Smooth muscle cell (in vitro differentiated cells): ENCODE results near the gene TCFL5. TPM values are rescaled to one million over a fixed set of nuclear protein-coding genes. Genes with fewer than 3 reads are reported as not detected.
"Not testable (repeated sequence)": the region's sequence is repeated elsewhere in the genome, so short reads cannot be mapped to it uniquely, and the experiment has no call there.

Source experiments
- DNase-seq: peaks from one replicate; lab custom pipeline; 2025; ENCODE audit not compliant: unreplicated experiment; lab: John Stamatoyannopoulos, UW
- H2AFZ ChIP-seq: fragments of 200-600 bp; sonication (generic); 2 replicates; pipeline ENCODE4 v1.6.0; 2016; ENCODE audit warnings: antibody characterized with exemption, low read depth, mild to moderate bottlenecking
- H3F3A ChIP-seq: fragments of 200-600 bp; sonication (generic); 2 replicates; pipeline ENCODE4 v1.6.0; 2017; ENCODE audit warnings: antibody characterized with exemption, low read depth
- H3K27ac ChIP-seq: fragments of 200-600 bp; sonication (generic); 2 replicates; pipeline ENCODE4 v1.5.1; 2016; ENCODE audit warnings: low read depth, mild to moderate bottlenecking
- H3K27me3 ChIP-seq: fragments of 200-600 bp; sonication (generic); 2 replicates; pipeline ENCODE4 v1.6.1; 2016; ENCODE audit warnings: low read depth, mild to moderate bottlenecking
- H3K36me3 ChIP-seq: fragments of 200-600 bp; sonication (generic); 2 replicates; pipeline ENCODE4 v1.5.1; 2016; ENCODE audit warnings: low read depth
- H3K4me1 ChIP-seq: fragments of 200-600 bp; sonication (generic); 2 replicates; pipeline ENCODE4 v1.5.1; 2016; ENCODE audit warnings: low read depth
- H3K4me2 ChIP-seq: fragments of 200-600 bp; sonication (generic); 2 replicates; pipeline ENCODE4 v1.6.0; 2016; ENCODE audit warnings: mild to moderate bottlenecking
- H3K4me3 ChIP-seq: fragments of 200-600 bp; sonication (generic); 2 replicates; pipeline ENCODE4 v1.5.1; 2016; ENCODE audit warnings: mild to moderate bottlenecking
- H3K79me2 ChIP-seq: fragments of 200-600 bp; sonication (generic); 2 replicates; pipeline ENCODE4 v1.6.0; 2016; ENCODE audit warnings: low read depth, mild to moderate bottlenecking
- H3K9ac ChIP-seq: fragments of 200-600 bp; sonication (generic); 2 replicates; pipeline ENCODE4 v1.6.0; 2016; ENCODE audit warnings: low read depth
- H3K9me3 ChIP-seq: fragments of 200-600 bp; sonication (generic); replicated peaks from 2 replicates; pipeline ENCODE4 v1.5.1; 2016; ENCODE audit warnings: low read depth
- H4K20me1 ChIP-seq: fragments of 200-600 bp; sonication (generic); 2 replicates; pipeline ENCODE4 v1.6.0; 2016; ENCODE audit warnings: low read depth
- WGBS: methylation state at CpG from one replicate; pipeline ENCODE4 v1.1.7; 2016; ENCODE audit warnings: low lambda C conversion rate; 5-methylcytosine and 5-hydroxymethylcytosine counted together
- polyA plus RNA-seq: library from polyadenylated mRNA; unstranded; fragments of >200 nt; fragmentation: Nextera tagmentation; extraction: Ambion mirVana; gene quantifications from 2 replicates; pipeline ENCODE4 v1.2.1, GENCODE V29; 2016
- total RNA-seq: library from RNA; depleted of rRNA; stranded (reverse); fragments of >200 nt; gene quantifications from 2 replicates; pipeline ENCODE4 v1.2.3, GENCODE V29; 2014
- TF ChIP-seq, protein P1 (sequence below): fragments of 200-600 bp; sonication (generic); IDR thresholded peaks from 2 replicates; pipeline ENCODE4 v1.5.1; 2017; ENCODE audit warnings: borderline replicate concordance, mild to moderate bottlenecking, antibody characterized with exemption; ENCODE audit not compliant: insufficient read depth, poor library complexity, severe bottlenecking

TCFL5 gene
- total and polyA plus RNA-seq, 2 experiments from 2014 or later = 9.5 to 12.5 TPM

- no peaks in the 10 kb centered on the region for H3K27me3 ChIP-seq
- TF ChIP-seq, protein P1, sequence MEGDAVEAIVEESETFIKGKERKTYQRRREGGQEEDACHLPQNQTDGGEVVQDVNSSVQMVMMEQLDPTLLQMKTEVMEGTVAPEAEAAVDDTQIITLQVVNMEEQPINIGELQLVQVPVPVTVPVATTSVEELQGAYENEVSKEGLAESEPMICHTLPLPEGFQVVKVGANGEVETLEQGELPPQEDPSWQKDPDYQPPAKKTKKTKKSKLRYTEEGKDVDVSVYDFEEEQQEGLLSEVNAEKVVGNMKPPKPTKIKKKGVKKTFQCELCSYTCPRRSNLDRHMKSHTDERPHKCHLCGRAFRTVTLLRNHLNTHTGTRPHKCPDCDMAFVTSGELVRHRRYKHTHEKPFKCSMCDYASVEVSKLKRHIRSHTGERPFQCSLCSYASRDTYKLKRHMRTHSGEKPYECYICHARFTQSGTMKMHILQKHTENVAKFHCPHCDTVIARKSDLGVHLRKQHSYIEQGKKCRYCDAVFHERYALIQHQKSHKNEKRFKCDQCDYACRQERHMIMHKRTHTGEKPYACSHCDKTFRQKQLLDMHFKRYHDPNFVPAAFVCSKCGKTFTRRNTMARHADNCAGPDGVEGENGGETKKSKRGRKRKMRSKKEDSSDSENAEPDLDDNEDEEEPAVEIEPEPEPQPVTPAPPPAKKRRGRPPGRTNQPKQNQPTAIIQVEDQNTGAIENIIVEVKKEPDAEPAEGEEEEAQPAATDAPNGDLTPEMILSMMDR = no peak
- no peaks in the 10 kb centered on the region for H3K9me3 ChIP-seq
- H3K27ac ChIP-seq = no peak overlapping the region
- no peak overlapping the region for H3K4me3 ChIP-seq
- H3K36me3 ChIP-seq = no peaks in the 10 kb centered on the region
- no peak for DNase-seq
- no peaks in the 10 kb centered on the region for H3F3A ChIP-seq
- H2AFZ ChIP-seq = no peak overlapping the region
- WGBS = 100% methylated on average over 12 of the region's 12 CpGs
- H3K9ac ChIP-seq = no peak overlapping the region
- no peak overlapping the region for H3K4me2 ChIP-seq
- peaks cover 32% of the 10 kb centered on the region for H4K20me1 ChIP-seq
- H3K79me2 ChIP-seq = peaks cover under 1% of the 10 kb centered on the region
- H3K4me1 ChIP-seq = no peaks in the 10 kb centered on the region
Measured at GRCh38 chr20:62852841-62853240, 8.8 kb downstream of the TCFL5 start.

GRCh38 chr20:62852196-62852595, 9.4 kb downstream of the TCFL5 start:
- Histone ChIP-seq H3K4me3 (no peak overlapping the region), H3K4me2 (no peak overlapping the region), H3K9me3 (no peaks in the 10 kb centered on the region), H4K20me1 (peaks cover 27% of the 10 kb centered on the region), H3F3A (no peaks in the 10 kb centered on the region), H3K9ac (no peak overlapping the region), H3K27ac (no peak overlapping the region), H3K36me3 (peaks cover 2% of the 10 kb centered on the region), H3K79me2 (no peaks in the 10 kb centered on the region), H3K27me3 (no peaks in the 10 kb centered on the region), H2AFZ (no peak overlapping the region), H3K4me1 (no peaks in the 10 kb centered on the region)
- WGBS = 93% methylated on average over 8 of the region's 8 CpGs
- TF ChIP-seq, protein P1 = no peak
- no peak for DNase-seq

DNA sequence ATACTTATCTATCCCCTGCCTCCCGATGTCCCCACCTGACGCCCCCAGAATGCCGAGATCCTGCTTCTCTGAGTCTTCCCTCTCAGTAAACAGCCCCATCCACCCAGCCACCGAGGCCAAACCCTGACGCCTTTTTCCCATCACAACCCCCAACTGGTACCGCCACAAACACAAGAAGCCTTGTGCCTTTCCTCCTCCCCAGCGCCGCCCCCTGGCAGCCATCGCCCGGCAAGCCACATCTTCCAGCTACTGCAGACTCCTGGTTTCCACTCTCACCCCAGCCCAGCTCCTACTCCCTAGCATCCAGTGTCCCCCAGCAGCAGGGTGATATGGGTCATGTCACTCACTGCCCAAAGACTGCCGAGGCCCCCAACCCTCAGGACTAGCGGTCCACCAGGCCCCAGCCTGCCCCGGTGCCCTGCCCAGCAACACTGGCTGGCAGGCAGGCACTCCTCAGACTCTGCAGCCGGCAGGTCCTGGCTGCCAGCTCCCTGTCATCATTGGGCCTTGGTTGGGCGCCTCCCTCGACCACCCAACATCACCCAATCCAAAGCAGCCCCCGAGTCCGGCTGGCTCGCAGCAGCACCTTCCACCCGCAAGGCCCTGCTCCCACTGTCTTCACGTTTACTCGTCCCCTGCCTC, 11.2 kb downstream of the TCFL5 start:
- 94% methylated on average over 22 of the region's 22 CpGs for WGBS

DNA sequence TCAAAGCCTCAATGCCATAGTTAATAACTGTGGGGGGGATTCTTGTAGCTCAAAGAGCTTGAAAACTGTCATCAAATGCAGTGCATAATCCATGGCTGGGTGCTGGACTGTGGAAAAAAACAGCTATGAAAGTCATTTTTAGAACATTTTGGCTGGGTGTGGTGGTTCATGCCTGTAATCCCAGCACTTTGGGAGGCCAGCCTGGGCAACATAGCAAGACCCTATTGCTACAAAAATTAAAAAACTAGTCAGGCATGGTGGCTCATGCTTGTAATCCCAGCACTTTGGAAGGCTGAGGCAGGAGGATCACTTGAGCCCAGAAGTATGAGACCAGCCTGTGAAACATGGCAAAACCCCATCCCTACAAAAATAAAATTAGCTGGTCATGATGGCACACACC, 12.2 kb downstream of the TCFL5 start:
- Histone ChIP-seq H3K4me1 (no peaks in the 10 kb centered on the region), H3F3A (no peaks in the 10 kb centered on the region), H3K9ac (no peak overlapping the region), H4K20me1 (peaks cover 21% of the 10 kb centered on the region), H2AFZ (no peak overlapping the region), H3K36me3 (peaks cover 2% of the 10 kb centered on the region), H3K27ac (no peak overlapping the region), H3K27me3 (no peaks in the 10 kb centered on the region), H3K9me3 (no peaks in the 10 kb centered on the region), H3K4me3 (no peak overlapping the region), H3K79me2 (no peaks in the 10 kb centered on the region), H3K4me2 (no peak overlapping the region)
- DNase-seq = no peak
- TF ChIP-seq, protein P1 = no peak

More for the DNA sequence above, 11.2 kb downstream of the TCFL5 start:
- no peaks in the 10 kb centered on the region for H3K27me3 ChIP-seq
- H3K9ac ChIP-seq = no peak overlapping the region
- no peak overlapping the region for H2AFZ ChIP-seq
- H3K79me2 ChIP-seq = no peaks in the 10 kb centered on the region
- no peak overlapping the region for H3K4me3 ChIP-seq
- no peak overlapping the region for H3K4me2 ChIP-seq
- no peaks in the 10 kb centered on the region for H3K4me1 ChIP-seq
- peaks cover 21% of the 10 kb centered on the region for H4K20me1 ChIP-seq
- no peak overlapping the region for H3K27ac ChIP-seq
- H3K36me3 ChIP-seq = peaks cover 2% of the 10 kb centered on the region
- no peaks in the 10 kb centered on the region for H3F3A ChIP-seq
- no peaks in the 10 kb centered on the region for H3K9me3 ChIP-seq
- TF ChIP-seq, protein P1 = no peak
- no peak for DNase-seq

DNA sequence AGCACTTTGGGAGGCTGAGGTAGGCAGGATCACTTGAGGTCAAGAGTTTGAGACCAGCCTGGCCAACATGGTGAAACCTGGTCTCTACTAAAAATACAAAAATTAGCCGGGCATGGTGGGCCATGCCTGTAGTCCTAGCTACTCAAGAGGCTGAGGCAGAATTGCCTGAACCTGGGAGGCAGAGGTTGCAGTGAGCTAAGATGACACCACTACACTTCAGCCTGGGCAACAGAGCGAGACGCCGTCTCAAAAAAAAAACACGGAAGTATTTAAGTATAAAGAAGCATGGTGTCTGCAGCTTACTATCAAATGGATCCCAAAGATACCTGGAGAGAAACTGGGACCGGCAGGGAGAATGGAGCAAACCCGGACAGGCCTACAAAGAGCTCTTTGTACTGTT, 12.7 kb downstream of the TCFL5 start:
- H2AFZ ChIP-seq, H3K4me2 ChIP-seq, H3K79me2 ChIP-seq, H3K4me1 ChIP-seq, H3K36me3 ChIP-seq, H3K4me3 ChIP-seq, DNase-seq, H3F3A ChIP-seq, H3K27ac ChIP-seq, H3K9ac ChIP-seq, H3K9me3 ChIP-seq, H3K27me3 ChIP-seq: not testable (repeated sequence)
- 96% methylated on average over 7 of the region's 7 CpGs for WGBS
- H4K20me1 ChIP-seq = peaks cover 21% of the 10 kb centered on the region
